ENCODE data around the gene CCNL2. TPM values are rescaled to one million over a fixed set of nuclear protein-coding genes. Genes with fewer than 3 reads are reported as not detected.

Gene CCNL2
- total and polyA plus RNA-seq, 2 of the 13 experiments (the other 11 are each of a cell fraction or from before 2014, with no cell fraction given) = 105 to 340 TPM

- TF ChIP-seq MNT (IDR thresholded peaks at IDR 0.05) (no peak), DZIP1 (CRISPR knock-in tag; IDR thresholded peaks at IDR 0.05) (no peak), TFDP2 (CRISPR knock-in tag; IDR thresholded peaks at IDR 0.05) (no peak), ZNF770 (CRISPR knock-in tag; IDR thresholded peaks at IDR 0.05) (no peak), HNRNPL (IDR thresholded peaks at IDR 0.05; ENCODE audit: low read depth, low read length) (0 out of 2 replicates have a peak, but pooled peaks have one; percentile 17), ZBTB38 (CRISPR knock-in tag; IDR thresholded peaks at IDR 0.05) (peak; percentile 22; the same call in 1 of the 2 replicates), AGO1 (IDR thresholded peaks at IDR 0.05; ENCODE audit: low read depth, low read length, poor library complexity, severe bottlenecking) (peak; percentile 60)
These were observed 37.7 kb downstream of the CCNL2 start (continued) for GRCh38 chr1:1361233-1361981.
